ENCODE measurements around the gene RTF1.

The RTF1 gene

DNA sequence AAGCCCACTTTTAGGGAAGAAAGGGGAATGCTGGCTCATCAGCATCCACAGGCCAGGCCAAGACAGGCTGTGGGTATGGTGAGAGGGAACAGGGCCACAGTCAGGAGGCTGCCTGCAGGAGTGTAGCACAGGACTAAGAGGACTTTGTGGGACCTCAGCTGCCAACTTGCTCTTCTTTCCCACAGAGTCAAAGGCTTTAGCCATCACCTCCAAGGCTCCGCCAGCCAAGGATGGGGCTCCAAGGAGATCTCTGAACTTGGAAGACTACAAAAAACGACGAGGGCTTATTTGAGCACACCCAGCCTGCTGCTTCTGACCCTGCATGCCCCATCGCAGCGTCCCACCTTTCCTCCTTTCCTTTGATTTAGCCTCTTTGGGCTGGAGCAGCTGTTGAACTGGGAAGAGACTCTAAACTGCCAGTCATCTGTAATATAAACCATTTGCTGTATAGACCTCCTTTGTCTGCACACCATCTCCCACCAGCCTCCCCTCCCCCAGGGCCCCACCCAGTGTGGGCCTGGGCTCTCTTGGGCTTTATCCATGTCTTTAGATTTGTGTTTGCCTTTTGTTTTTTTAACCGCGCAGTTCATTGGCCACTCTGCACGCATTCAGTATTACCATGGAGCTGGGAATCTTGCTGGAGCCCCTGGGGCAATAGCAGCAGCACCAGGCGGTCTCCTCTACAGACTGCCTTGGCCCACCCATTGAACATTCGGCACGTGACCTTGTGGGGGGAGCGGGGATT, 63.7 kb downstream of the RTF1 start:
- FAIRE-seq = no peak
- TF ChIP-seq POLR2AphosphoS5 (IDR thresholded peaks at IDR 0.05; ENCODE audit: low read depth, low read length) (no peak), POLR2A (IDR thresholded peaks at IDR 0.05; ENCODE audit: low read depth, low read length) (no peak), TAF1 (IDR thresholded peaks at IDR 0.05; ENCODE audit: borderline replicate concordance, low read depth, low read length) (no peak)
- DNase-seq (ENCODE audit: insufficient read length) = no peak

DNA sequence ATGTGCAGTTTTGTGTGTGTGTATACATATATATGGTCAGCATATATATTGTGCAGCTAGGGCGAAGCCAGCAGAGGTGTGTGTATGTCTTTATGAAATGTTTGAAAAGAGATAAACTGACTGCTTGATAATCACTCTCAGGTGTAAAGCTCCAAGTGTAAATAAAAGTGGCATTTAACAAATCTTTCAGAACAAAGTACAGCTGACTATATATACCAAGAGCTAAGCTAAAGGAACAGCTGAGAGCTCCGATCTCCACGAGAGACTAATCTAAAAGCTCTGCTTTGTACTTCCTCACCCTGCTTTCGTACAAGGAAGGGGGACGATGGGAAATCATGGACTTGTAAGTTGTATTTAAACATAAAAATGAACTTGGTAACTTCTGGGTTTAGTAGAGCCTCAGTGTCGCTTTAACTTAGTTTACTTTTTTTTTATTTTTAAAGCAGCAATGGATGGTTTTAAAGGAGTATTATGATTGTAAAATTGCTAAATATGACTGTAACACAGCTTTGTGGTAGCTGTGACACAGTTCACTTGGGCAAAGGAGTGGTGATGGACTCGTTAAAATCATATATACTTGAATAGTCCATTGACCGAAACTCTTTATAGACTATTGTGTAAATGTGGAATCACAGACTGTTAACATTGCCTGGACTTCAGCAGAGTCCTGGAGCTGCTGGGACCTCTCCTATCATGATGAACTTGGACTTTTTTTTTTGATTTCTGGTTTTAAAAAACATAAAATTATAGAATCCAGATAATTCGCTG, 65.4 kb downstream of the RTF1 start:
- DNase-seq (ENCODE audit: insufficient read length) = no peak
- TF ChIP-seq POLR2AphosphoS5 (IDR thresholded peaks at IDR 0.05; ENCODE audit: low read depth, low read length) (no peak), TAF1 (IDR thresholded peaks at IDR 0.05; ENCODE audit: borderline replicate concordance, low read depth, low read length) (no peak), POLR2A (IDR thresholded peaks at IDR 0.05; ENCODE audit: low read depth, low read length) (no peak)
- FAIRE-seq = no peak

DNA sequence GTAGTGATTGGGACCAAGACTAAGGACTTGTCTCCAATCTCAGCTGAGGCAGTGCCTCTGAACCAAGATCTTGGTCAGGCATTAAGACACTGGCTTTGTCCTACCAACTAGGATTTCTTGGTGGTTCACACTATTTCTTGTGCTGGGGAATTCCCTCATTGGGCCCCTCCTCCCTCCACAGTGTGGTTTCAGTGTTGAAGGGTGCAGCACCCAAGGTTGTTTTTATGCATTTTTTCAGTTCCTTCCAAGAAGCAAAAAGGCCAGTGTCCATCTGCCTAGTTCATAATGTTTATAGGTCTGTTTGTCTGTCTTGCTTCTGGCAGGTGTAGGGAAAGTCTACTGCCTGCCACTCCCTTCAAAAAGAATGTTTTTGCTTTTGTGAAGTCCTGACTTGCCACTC, 66.2 kb downstream of the RTF1 start:
- FAIRE-seq = peak; percentile 94
- no peak for TF ChIP-seq POLR2AphosphoS5 (IDR thresholded peaks at IDR 0.05; ENCODE audit: low read depth, low read length)
- 0 out of 2 replicates have a peak, but pooled peaks have one; percentile 30 for TF ChIP-seq POLR2A (IDR thresholded peaks at IDR 0.05; ENCODE audit: low read depth, low read length)
- TF ChIP-seq TAF1 (IDR thresholded peaks at IDR 0.05; ENCODE audit: borderline replicate concordance, low read depth, low read length) = no peak
- DNase-seq (ENCODE audit: insufficient read length) = no peak

DNA sequence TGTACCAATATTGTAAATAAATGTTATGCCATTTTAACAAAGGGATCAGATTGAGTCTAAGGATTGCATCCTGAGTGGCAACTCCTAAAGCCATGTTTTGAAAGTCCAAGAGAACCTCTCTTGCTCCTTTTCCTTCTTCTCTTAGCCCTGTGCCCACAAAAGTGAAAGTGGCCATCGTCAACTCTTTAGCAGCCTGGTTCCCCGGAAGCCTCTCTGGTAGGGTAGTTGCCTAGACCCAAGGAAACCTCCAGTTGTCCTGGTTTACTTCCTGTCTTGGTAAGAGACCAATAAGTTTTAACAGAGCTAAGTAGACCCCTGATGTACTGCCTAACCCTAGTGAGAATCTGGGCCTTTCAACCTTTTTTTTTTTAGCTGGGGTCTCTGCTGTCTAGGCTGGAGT, 66.6 kb downstream of the RTF1 start:
- no peak for TF ChIP-seq POLR2AphosphoS5 (IDR thresholded peaks at IDR 0.05; ENCODE audit: low read depth, low read length)
- FAIRE-seq (no peak), DNase-seq (ENCODE audit: insufficient read length) (no peak)

DNA sequence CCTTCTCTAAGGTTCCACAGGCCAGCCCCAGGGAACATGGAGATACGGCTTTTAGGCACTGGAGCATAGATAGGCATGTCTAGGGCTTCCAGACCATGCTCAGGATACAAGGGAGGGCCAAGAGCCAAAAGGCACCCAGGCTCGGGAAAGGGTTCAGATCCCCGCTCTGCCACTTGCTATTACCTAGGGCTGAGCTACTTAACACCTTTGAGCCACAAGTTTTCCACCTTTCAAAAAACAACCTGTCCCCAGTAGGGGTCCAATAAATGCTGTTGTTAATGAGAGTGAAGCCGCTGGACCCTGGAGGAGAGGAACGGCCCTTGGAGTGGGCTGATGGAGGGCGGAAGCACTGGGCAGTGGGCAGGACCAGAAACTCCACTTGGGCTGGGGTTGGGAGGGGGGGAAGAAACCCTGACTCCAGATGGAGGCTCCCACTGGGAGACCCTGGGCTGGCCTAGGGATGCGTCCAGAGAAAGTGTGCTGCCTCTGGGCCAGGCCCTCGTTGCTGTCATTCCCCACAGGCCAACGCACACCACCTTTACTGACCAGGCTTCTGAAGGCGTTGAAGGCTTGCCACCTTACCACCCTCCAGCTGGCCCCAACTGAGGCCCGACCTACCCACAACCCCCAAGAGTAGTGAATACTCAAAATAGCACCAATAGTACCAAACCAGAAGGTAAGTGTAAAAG, 68.2 kb downstream of the RTF1 start:
- DNase-seq (ENCODE audit: insufficient read length) (no peak), FAIRE-seq (no peak)
- TF ChIP-seq POLR2AphosphoS5 (IDR thresholded peaks at IDR 0.05; ENCODE audit: low read depth, low read length) (no peak), TAF1 (IDR thresholded peaks at IDR 0.05; ENCODE audit: borderline replicate concordance, low read depth, low read length) (no peak), POLR2A (IDR thresholded peaks at IDR 0.05; ENCODE audit: low read depth, low read length) (no peak)

DNA sequence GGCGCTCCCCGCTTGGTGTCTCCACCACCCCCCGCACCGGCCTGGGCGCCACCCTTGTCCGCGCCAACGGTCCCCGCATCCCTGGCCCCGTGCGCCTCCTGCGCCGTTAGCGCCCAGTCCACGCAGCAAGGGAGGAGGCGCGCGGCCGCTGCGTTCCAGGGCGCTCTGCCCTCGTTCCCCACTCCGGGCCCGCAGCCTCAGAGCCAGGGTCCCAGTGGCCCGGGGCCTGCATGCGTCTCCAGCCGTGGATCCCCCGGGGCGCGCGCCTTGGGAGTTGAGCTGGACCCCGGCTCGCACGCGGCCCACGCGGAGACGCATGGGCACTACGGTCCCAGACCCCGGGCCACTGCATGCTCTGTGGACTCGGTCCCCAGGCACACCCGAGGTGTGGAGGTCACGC, 69.4 kb downstream of the RTF1 start:
- no peak for TF ChIP-seq POLR2AphosphoS5 (IDR thresholded peaks at IDR 0.05; ENCODE audit: low read depth, low read length)
- TF ChIP-seq POLR2A (IDR thresholded peaks at IDR 0.05; ENCODE audit: low read depth, low read length) = no peak
- TF ChIP-seq TAF1 (IDR thresholded peaks at IDR 0.05; ENCODE audit: borderline replicate concordance, low read depth, low read length) = no peak
- DNase-seq (ENCODE audit: insufficient read length) = no peak
- no peak for FAIRE-seq

DNA sequence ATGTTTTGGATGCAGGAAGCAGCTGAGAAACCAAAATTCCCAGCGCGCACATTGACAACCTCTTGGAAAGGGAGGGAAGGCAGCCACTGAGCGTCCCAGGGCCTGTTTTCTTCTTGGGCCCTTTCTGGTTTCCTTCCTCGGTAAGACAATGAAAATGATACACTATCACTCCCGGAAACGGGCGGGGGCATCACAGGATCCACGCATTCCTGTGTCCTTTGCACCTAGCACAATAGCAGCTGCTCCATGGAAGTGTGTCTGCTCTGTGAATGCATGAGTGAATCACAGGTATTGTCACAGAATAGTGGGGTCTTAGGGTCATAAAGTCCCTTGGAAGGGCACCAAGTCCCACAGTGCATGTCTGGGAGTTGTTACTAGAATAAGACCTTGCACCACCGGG, 70.5 kb downstream of the RTF1 start:
- FAIRE-seq = no peak
- TF ChIP-seq POLR2A (IDR thresholded peaks at IDR 0.05; ENCODE audit: low read depth, low read length) = no peak
- DNase-seq (ENCODE audit: insufficient read length) = no peak

DNA sequence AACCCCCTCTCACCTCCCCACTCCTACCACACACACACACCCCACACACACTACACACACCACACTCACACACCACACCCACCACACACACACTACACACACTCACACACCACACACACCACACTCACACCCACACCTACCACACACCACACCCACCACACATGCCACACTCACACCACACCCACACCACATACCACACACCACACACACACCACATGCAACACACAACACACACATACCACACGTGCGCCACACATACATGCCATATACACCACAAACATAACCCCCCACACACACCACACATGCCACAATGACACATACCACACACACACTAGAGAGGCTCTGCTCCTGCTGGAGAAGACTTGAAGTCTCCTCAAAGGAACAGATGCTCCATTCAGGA, 70.9 kb downstream of the RTF1 start:
- DNase-seq (ENCODE audit: insufficient read length) (no peak), FAIRE-seq (no peak)
- TF ChIP-seq POLR2AphosphoS5 (IDR thresholded peaks at IDR 0.05; ENCODE audit: low read depth, low read length) (no peak), POLR2A (IDR thresholded peaks at IDR 0.05; ENCODE audit: low read depth, low read length) (no peak), TAF1 (IDR thresholded peaks at IDR 0.05; ENCODE audit: borderline replicate concordance, low read depth, low read length) (no peak)

DNA sequence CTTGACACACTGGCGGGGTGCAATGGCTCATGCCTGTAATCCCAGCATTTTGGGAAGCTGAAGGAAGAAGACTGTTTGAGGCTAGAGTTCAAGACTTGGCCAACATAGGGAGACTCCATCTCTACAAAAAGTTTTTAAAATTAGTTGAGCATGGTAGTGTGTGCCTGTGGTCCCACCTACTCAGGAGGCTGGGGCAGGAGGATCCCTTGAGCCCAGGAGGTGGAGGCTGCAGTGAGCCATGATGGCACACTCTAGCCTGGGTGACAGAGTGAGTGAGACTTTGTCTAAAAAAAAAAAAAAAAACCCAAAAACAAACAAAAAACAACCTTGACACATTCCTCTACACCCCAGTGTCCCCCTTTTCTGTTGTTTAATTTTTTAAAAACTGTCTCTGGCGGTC, 72.7 kb downstream of the RTF1 start:
- FAIRE-seq (no peak), DNase-seq (ENCODE audit: insufficient read length) (no peak)
- no peak for TF ChIP-seq POLR2AphosphoS5 (IDR thresholded peaks at IDR 0.05; ENCODE audit: low read depth, low read length)
- TF ChIP-seq TAF1 (IDR thresholded peaks at IDR 0.05; ENCODE audit: borderline replicate concordance, low read depth, low read length) = no peak
- TF ChIP-seq POLR2A (IDR thresholded peaks at IDR 0.05; ENCODE audit: low read depth, low read length) = no peak

DNA sequence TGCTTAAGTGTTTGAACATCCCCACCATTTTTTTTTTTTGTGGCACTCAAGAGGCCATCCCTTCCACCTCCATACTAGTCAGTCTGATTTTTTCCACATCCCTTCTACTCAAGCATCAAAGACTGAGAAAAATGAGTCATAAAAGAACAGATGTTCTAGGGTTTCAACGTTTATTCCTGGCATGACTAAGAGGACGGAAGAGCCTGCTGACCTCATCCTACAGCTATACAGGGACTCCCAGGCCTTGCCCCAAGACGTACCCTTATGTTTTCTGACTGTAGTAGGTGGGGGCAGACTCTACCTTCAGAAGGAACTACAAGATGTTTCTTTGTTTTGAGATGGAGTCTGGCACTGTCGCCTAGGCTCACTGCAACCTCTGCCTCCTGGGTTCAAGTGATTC, 73.5 kb downstream of the RTF1 start:
- DNase-seq (ENCODE audit: insufficient read length) = no peak
- peak; percentile 51 for FAIRE-seq
- TF ChIP-seq TAF1 (IDR thresholded peaks at IDR 0.05; ENCODE audit: borderline replicate concordance, low read depth, low read length) (no peak), POLR2AphosphoS5 (IDR thresholded peaks at IDR 0.05; ENCODE audit: low read depth, low read length) (no peak), POLR2A (IDR thresholded peaks at IDR 0.05; ENCODE audit: low read depth, low read length) (no peak)

DNA sequence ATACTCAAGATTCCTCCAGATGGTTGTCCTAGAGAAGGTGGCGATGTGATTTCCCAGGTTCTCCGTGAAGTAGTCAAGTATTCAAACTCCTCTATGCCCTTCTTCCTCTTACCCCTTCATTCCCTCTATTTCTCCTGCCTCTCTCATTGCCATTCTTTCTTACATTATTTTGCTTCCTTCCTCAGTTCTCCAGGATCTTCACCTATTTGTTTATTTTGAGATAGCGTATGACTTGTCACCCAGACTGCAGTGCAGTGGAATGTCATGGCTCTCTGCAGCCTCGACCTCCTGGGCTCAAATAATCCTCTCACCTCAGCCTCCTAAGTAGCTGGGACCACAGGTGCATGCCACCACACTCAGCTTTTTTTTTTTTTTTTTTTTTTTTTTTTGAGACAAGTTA, 75.0 kb downstream of the RTF1 start:
- TF ChIP-seq POLR2A (IDR thresholded peaks at IDR 0.05; ENCODE audit: low read depth, low read length) = no peak
- no peak for TF ChIP-seq POLR2AphosphoS5 (IDR thresholded peaks at IDR 0.05; ENCODE audit: low read depth, low read length)
- TF ChIP-seq TAF1 (IDR thresholded peaks at IDR 0.05; ENCODE audit: borderline replicate concordance, low read depth, low read length) = no peak
- FAIRE-seq (no peak), DNase-seq (ENCODE audit: insufficient read length) (no peak)

All from GM12892 (cell line).